Measurements from ENCODE around the gene KCNK15.

Gene KCNK15

DNA sequence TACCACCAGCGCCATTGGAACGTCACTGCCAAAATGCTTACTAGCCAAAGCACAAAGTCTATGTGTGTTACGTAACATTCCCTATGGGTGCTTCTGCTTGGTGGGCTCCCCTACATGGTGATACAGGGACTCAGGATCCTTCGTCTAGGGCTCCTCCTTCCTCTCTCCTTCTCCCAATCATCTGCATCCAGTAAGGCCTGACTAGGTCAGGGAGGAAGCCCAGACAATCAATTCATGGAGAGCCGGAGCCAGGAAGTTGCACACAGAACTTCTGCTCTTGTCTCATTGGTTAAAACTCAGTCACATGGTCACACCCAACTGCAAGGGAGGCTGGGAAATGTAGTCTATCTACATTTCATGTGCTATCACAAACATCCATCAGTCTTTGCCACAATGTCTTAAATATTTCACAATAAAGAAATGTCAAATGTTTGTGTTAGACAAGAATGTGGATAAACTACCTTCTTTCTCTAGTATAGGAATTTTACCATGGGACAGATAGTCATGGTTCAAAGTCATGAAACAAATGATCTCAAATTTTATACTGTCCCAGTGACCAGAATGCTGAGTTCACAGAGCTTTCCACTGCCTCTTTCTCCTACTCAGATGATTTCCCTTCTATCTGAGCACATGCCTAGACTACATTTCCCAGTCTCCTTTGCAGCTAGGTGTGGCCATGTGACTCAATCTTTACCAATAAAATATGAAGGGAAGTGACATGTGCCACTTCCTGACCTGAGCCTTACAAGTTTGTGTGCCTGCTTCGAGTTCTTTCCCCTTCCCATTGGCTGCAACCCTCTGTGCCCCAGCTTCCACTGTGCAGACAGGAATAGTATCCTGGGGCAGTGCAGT lies 9.3 kb upstream of the KCNK15 start:
- no peak for DNase-seq (ENCODE audit: low read depth)

DNA sequence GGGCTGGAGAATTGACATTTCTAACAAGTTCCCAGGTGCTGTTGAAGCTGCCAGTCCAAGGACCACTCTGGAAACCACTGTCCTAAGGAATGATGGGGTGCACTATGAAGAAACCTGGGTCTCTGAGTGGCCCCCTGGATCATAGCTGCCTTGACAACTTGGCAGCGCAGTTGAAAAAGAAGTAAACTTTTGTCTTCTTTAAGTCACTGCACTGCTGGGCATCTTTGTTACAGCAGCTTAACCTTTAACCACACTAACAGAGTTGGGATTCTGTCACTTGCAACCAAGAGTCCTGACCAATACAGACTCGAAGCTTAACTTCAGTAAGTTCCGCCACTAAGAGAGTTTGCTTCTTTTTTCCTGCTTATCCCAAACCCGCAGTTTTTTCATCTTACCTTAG lies 8.5 kb upstream of the KCNK15 start:
- DNase-seq (ENCODE audit: low read depth) = no peak

GRCh38 chr20:44738813-44739477 lies 6.7 kb upstream of the KCNK15 start:
- DNase-seq (ENCODE audit: low read depth) = no peak

DNA sequence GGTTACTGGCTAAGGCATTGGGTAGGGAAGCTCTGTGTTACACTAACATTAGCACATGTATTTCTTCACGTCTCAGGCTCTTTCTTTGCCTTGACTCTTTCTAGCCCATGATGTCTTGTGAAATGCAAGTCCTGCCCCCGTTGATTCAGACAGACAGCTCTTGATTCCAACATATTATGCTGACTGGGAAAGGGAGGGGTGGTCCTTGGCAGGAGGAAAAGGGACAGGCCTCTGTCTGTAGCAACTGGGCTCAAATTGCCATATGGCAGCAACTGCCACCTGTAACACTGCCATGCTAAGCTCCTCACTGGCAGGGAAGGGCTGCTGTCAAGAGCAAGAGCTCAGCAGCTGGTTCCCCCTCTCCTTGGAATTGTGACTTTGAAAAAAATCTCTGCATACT lies 5.7 kb upstream of the KCNK15 start:
- no peak for DNase-seq (ENCODE audit: low read depth)

- no peak for DNase-seq (ENCODE audit: low read depth)
Observed at GRCh38 chr20:44742304-44743079, 3.2 kb upstream of the KCNK15 start.

GRCh38 chr20:44743080-44743701 lies 2.5 kb upstream of the KCNK15 start:
- DNase-seq (ENCODE audit: low read depth) = no peak

DNA sequence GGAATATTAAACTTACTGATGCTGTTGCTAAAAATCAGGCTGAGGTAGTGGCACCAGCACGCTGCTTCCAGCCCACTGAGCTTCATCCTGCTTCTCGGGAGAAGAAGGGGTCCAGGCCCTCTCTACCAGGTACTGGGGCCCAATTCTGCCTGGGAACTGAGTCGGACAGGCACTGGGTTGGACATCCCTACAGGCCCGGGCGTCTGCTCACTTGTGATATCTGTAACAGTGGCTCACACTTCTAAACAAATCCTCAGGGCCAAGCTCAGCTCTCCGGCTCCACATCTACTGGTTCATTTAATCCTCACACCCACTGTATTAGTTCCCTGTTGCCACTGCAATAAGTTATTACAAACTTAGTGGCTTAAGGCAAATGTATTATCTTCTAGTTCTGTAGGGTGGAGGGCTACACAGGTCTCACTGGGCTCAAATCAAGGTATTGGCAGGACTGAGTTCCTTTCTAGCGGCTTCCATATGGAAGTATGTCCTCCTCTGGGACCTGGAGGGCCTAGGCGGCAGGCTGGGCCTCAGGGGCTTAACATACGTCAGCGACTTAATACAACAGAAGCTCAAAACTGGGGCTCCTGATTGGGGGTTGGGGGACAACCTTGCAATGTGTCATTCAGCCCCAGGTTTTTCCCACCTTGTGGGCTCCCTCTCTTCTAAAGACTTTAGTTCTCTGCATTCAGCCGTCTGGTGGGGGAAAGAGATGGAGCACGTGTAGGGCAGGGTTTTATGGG lies 1.6 kb upstream of the KCNK15 start:
- DNase-seq (ENCODE audit: low read depth) = no peak

- no peak for DNase-seq (ENCODE audit: low read depth)
Observed at GRCh38 chr20:44745122-44745597, 505 bp upstream of the KCNK15 start.

- DNase-seq (ENCODE audit: low read depth) = no peak
Observed at GRCh38 chr20:44746367-44747165, 901 bp downstream of the KCNK15 start.

DNA sequence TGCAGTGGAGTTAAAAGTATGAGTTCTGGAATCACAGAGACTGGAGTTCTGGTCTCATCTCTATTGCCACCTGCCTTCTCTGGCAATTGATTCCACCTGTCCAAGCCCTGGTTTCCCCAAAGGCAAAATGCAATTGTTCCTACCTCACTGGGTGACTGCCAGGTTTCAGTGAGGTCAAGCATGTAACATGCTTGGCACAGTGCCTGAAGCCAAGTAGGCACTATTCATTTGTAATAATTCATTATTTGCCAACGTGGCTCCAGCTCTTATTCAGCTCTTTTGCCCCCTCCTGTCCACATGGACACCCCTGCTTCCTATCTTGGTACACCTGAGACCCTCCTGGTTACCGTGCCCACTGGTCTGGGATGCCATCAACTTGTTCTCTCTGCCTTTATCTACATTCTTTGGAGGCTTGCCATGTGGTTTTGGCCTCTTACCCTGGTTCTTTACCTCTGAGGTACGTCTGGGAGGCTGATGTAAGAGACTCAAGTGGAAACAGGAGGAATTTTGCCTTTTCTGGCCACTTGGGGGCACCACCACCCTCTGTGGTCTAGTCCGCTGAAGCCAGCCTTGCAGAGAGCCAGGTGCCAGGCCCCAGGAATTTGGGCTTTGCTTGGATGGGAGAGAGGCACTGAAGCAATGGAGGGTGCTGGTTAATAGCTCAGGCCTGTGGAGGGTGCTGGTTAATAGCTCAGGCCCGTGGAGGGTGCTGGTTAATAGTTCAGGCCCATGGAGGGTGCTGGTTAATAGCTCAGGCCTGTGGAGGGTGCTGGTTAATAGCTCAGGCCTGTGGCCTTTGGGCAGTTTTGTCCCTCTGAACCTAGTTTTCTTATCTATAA lies 1.7 kb downstream of the KCNK15 start:
- no peak for DNase-seq (ENCODE audit: low read depth)

DNA sequence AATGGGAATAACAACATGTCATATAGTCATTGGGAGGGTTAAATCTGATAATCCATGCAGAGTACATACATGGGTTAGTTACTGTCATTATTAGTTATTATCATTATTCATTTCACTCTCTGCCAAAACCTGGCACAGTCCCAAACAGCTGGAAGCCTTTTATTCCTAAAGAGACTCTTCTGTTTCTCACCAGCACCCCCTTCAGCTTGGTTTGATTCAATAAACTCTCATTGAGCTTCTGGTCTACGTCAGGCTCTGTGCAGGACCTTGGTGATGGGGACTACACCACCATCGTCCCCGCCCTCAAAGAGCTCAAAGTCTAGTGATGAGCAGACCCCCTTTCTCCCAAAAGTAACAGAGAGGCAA lies 2.3 kb downstream of the KCNK15 start:
- no peak for DNase-seq (ENCODE audit: low read depth)

DNA sequence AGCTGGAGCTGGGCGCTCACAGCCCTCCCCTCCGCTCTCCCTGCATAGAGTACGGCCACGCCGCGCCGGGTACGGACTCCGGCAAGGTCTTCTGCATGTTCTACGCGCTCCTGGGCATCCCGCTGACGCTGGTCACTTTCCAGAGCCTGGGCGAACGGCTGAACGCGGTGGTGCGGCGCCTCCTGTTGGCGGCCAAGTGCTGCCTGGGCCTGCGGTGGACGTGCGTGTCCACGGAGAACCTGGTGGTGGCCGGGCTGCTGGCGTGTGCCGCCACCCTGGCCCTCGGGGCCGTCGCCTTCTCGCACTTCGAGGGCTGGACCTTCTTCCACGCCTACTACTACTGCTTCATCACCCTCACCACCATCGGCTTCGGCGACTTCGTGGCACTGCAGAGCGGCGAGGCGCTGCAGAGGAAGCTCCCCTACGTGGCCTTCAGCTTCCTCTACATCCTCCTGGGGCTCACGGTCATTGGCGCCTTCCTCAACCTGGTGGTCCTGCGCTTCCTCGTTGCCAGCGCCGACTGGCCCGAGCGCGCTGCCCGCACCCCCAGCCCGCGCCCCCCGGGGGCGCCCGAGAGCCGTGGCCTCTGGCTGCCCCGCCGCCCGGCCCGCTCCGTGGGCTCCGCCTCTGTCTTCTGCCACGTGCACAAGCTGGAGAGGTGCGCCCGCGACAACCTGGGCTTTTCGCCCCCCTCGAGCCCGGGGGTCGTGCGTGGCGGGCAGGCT lies 4.6 kb downstream of the KCNK15 start:
- DNase-seq (ENCODE audit: low read depth) = no peak

DNA sequence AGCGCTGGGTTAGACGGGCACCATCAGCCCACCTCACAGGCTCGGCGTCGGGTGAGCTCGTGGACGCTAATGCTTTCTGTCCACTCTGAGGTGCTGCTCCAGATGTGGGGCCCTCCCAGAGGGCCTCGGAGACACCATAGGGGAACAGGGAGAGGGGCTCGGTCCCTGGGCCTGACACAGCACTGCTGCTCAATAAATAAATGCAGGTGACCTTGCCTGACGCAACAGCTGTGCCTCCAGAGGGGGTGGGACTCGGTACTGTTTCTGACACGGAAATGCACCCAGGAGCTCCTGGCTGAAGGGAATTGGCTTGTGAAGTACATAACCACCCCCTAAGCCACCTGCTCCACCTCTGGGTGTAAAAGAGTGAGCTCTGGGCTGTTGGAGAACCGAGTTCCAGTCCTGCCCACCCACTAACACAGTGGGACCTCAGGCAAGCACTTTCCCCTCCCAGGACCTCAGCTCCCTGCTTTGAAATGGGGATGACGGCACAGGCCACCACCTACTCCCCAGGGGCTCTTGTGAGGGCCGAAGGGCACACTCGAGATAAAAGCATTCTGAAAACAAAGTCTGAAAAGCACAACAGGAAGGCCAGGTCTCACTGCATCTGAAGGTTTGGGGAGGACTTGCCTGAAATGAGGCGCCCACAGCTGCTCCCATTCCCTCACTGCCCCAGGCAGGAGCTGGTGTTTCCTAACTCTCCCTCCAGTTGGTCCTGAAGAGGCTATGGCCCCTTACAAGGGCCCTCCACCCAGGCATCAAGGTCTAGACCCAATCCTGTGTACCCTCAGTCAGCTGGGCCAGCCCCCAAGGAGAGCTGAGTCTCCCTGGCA lies 6.7 kb downstream of the KCNK15 start:
- DNase-seq (ENCODE audit: low read depth) = no peak

- DNase-seq (ENCODE audit: low read depth) = no peak
Observed at GRCh38 chr20:44754554-44754953, 8.9 kb downstream of the KCNK15 start.

- DNase-seq (ENCODE audit: low read depth) = no peak
Observed at GRCh38 chr20:44756011-44756688, 10.5 kb downstream of the KCNK15 start.

DNA sequence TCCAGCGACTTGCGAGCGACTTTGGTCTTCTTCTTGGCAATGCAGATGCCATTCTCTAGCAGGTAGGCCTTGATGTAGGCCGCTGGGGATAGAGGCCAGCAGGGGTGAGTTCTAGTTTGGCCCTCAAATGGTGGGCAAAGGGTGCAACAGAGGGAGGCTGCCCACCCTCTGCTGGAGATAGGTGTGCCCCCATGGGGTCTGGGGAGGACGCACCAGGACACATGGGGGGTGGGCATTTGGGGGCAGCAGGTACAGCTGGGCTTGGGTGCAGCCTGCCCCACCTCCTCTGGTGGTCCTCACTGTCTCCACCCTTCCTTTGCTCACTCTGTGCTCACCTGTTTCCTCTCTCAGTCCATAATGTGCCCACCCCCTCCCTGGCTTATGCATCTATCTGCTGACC lies 11.3 kb downstream of the KCNK15 start:
- DNase-seq (ENCODE audit: low read depth) = no peak

GRCh38 chr20:44758247-44759101 lies 12.8 kb downstream of the KCNK15 start:
- no peak for DNase-seq (ENCODE audit: low read depth)

Measured in T-helper 22 cell (primary cell).